ENCODE data around the gene COPZ2.

COPZ2 gene

DNA sequence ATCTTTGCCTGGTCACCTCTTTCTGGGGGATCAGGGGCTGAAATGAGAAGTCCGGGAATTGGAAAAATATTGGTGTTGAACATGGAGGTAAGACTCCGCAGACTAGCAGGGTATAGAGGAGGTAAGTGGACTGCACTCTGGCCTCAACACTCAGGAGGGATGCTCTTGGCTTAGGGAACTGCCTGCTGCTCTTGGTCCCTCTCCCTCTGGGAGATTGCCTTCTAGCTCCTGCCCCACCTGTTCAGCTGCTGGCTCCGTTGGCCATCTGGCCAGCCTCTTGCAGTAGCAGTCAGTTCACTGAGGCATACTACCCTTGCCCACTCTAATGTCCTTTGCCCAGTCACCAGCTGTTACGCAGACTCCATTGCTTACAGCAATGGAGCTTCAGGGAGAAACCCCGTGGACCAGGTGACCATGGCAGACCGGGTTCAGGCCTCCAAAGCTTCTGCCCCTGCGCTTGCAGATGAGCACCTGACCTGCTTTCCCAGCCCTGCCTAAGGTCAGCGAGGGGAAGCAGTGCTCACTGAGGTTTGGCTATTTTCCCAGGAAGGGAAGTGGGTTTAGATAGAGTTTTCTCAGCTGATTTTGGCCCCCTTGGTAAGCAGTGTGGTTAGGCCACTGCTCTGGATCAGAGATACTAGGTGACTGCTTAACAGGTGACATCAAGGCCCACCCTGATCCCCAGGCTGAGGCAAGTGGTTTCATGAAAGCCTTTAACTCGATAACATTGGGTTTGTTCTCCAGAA, 54.8 kb downstream of the COPZ2 start:
- DNase-seq = no peak

DNA sequence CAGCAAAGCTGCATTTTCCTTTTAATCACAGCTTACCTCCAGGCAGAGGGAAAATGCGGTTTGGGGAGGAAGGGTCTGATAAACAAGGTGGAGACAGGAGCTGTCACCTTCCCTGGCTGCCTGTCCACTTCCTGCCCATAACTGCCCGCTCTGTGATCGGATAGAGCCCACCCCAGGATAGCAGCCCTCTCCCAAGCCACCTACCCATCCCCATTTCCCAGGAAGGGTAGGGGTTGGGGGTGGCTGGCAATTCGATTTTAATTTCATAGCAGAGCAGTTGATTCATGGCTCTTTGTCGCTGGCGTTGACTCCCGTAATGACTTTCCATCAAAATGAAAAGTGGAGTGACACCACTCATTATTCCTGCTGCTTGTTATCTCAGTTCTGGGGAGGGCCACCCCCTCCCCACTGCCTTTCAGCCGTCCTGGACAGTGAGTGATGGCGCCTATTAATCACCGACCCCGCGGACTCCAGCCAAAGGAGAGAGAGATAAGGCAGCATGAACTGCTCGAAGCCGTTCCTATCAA, 55.4 kb downstream of the COPZ2 start:
- DNase-seq = no peak

DNA sequence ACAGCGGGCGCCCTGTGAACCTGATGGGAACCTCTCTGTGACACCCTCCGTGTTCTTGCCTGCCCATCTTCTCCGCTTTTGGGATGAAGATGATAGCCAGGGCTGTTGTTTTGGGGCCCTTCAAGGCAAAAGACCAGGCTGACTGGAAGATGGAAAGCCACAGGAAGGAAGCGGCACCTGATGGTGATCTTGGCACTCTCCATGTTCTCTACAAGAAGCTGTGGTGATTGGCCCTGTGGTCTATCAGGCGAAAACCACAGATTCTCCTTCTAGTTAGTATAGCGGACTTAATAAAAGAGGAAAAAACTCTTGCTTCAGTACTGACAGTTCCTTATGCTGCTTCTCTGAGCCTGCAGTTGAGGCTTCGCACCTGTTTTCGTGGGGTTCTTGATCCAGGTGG, 56.1 kb downstream of the COPZ2 start:
- peak; percentile 55 for DNase-seq

DNA sequence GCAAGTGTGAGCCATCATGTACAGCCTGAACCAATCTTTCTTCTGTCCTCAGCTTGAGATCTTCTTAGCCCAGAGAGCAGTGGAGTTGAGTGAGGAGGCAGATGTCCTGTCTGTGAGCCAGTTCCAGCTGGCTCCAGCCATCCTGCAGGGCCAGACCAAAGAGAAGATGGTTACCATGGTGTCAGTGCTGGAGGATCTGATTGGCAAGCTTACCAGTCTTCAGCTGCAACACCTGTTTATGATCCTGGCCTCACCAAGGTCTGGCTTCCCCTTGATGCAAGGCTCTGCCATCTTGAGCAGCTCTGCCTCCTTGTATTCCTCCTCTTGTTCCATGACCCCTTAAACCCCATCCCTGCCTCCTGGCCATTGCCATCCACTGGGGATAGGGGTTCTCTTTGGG, 57.1 kb downstream of the COPZ2 start:
- no peak for DNase-seq

- DNase-seq = peak; percentile 60
Measured at GRCh38 chr17:47978324-47978723, 59.3 kb downstream of the COPZ2 start.

Measured in activated CD4-positive, alpha-beta T cell treated with anti-CD3 and anti-CD28 coated beads, Interleukin-10, Interleukin-2, amounts not matched to agents 100 ng/mL and 50 ng/mL, durations not matched to agents 16 hours and 8 hours (primary cell).